Kidney epithelial cell (primary cell): Measurements from ENCODE around the gene KRTAP26-1. TPM values are rescaled to one million over a fixed set of nuclear protein-coding genes. Genes with fewer than 3 reads are reported as not detected.

Experiments used
- DNase-seq: peaks from one replicate; pipeline ENCODE4 v3.0.0-alpha.2; 2010; ENCODE audit warnings: low read depth
- H3K27me3 ChIP-seq: 2 replicates; pipeline ENCODE4 v1.6.0; 2011; ENCODE audit warnings: low read length; ENCODE audit not compliant: control insufficient read depth, insufficient read depth
- H3K36me3 ChIP-seq: 2 replicates; pipeline ENCODE4 v1.5.1; 2011; ENCODE audit warnings: low read length; ENCODE audit not compliant: control insufficient read depth, insufficient read depth
- H3K4me3 ChIP-seq: 2 replicates; pipeline ENCODE4 v1.5.1; 2011; ENCODE audit warnings: low read depth, mild to moderate bottlenecking, control low read depth, low read length
- total RNA-seq: library from RNA; depleted of rRNA; stranded (reverse); fragments of >200 nt; gene quantifications from 2 replicates; pipeline ENCODE4 v1.2.3, GENCODE V29; 2015
- TF ChIP-seq, protein P1 (sequence below): IDR thresholded peaks from 2 replicates; pipeline ENCODE4 v1.5.1; 2011; ENCODE audit warnings: mild to moderate bottlenecking, moderate library complexity, low read length, control low read depth, inconsistent platforms; ENCODE audit not compliant: insufficient read depth, poor library complexity, severe bottlenecking

The KRTAP26-1 gene
- total RNA-seq, 1 donor from 2014 or later = not detected

DNA sequence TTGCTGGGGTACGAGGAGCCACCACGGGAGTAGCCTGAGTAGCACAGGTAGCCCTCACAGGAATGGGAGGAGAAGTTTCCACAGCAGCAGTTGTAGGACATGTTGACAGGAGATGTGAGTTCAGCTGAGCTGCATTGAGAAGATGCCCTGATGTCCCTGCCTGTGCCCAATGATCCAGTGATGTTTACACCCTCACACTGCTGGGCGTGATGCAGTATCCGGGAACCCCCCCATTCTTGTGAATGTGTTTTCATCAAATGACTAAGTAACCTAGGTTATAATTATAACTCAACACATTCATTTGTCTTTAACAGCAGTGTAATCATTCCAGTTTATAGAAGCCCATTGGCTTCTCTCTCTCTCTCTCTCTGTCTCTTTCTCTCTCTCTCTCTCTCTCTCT, 28.4 kb upstream of the KRTAP26-1 start, which contains the start of gene KRTAP23-1:
Gene KRTAP23-1, minus strand, starts transcription at position 101 of the 400 bp plus-strand sequence. Its CDS starts 0 bp downstream, at position 101.
- DNase-seq = no peak
- H3K36me3 ChIP-seq = no peaks in the 10 kb centered on the region
- no peak within 1 kb of the TSS for H3K4me3 ChIP-seq
- TF ChIP-seq, protein P1, sequence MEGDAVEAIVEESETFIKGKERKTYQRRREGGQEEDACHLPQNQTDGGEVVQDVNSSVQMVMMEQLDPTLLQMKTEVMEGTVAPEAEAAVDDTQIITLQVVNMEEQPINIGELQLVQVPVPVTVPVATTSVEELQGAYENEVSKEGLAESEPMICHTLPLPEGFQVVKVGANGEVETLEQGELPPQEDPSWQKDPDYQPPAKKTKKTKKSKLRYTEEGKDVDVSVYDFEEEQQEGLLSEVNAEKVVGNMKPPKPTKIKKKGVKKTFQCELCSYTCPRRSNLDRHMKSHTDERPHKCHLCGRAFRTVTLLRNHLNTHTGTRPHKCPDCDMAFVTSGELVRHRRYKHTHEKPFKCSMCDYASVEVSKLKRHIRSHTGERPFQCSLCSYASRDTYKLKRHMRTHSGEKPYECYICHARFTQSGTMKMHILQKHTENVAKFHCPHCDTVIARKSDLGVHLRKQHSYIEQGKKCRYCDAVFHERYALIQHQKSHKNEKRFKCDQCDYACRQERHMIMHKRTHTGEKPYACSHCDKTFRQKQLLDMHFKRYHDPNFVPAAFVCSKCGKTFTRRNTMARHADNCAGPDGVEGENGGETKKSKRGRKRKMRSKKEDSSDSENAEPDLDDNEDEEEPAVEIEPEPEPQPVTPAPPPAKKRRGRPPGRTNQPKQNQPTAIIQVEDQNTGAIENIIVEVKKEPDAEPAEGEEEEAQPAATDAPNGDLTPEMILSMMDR = no peak
- H3K27me3 ChIP-seq = no peaks in the 10 kb centered on the region

DNA sequence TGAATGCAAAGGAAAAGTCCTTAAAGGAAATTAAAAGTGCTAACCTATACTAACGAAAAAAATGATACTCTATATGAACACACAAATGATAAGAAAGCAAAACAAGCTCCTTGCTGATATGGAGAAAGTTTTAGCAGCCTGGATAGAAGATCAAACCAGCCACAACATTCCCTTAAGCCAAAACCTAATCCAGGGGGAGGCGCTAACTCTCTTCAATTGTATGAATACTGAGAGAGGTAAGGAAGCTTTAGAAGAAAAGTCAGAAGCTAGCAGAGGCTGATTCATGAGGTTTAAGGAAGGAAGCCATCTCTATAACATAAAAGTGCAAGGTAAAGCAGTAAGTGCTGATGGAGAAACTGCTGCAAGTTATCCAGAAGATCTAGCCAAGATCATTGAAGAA, 24.9 kb upstream of the KRTAP26-1 start:
- Histone ChIP-seq H3K4me3 (no peak overlapping the region), H3K36me3 (no peaks in the 10 kb centered on the region), H3K27me3 (no peaks in the 10 kb centered on the region)
- TF ChIP-seq, protein P1 = no peak
- no peak for DNase-seq

DNA sequence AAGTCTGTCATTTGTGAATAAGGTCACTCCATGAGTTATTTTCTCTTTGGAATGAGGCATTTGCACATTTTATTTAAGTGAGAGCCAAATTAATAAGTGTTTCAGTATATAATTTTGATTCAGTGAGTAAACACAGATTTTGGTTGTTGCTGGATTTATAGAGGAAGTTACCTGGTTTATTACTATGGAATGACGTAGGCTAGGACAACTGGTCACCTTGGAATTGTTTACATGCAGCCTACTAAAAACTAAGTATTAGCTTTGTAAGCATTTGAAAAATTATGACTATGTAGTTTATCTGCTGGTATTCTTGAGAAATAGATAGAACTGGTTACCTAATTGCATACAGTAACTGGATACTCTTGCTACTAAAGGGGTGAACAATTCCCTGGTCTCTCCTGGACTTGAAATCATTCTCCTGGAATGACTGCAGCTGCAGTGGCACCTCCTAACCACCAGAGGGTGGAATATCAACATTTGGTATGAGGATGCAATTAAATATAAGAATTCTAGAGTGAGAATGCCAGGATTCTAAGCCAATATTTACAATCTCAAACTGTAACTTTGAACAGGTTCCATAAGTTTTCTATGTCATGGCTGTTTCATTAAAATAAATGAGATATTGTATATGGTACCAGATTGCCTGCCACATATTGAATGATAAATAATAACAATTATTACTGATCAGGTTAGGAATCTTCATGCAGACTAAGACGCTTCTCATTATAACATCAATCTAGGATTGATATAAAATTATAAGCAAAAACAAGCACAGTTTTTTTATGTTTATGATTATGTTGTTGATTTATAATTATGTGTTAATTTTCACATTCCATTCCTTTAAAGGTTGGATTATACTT, 20.8 kb upstream of the KRTAP26-1 start:
- H3K36me3 ChIP-seq = no peaks in the 10 kb centered on the region
- TF ChIP-seq, protein P1 = peak; percentile 83
- H3K27me3 ChIP-seq = no peaks in the 10 kb centered on the region
- DNase-seq = no peak
- no peak overlapping the region for H3K4me3 ChIP-seq

DNA sequence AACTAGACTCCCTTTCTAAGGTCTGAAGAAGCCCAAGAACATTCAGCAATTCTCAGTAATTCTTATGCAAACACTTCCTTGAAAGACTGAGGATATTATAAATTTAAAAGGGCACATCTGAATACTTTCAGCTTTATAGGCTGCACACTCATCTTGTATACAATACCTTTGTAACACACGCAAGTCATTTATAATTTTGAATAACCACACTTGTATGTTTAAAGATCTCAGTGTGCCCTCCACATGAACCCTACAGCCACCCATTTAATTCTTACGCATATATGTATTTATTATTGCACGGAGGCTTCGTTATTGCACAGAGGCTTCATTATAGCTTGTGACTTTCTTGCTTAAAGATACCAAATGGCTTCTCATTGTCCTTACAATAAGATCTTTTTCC, 18.6 kb upstream of the KRTAP26-1 start:
- no peaks in the 10 kb centered on the region for H3K27me3 ChIP-seq
- H3K36me3 ChIP-seq = no peaks in the 10 kb centered on the region
- TF ChIP-seq, protein P1 = no peak
- H3K4me3 ChIP-seq = no peak overlapping the region
- no peak for DNase-seq

DNA sequence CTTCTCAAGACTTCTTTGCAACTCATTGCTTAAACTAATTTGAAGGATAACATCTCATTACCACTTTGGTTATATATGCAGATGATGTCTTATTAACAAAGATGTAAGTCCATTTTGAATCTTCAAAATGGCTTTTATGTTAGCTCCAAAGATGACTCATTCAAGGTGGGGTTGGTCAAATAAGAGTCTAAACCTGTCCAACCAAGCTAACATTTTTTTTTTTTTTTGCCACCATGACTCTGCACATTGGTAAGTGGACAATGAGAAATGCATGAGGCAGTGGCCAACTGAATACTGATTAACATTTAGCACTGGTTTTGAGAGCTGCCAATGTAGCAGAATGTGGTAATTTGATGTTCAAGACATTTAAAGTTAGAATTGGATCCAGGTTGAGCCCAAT, 17.7 kb upstream of the KRTAP26-1 start:
- H3K27me3 ChIP-seq = no peaks in the 10 kb centered on the region
- DNase-seq = no peak
- TF ChIP-seq, protein P1 = no peak
- no peak overlapping the region for H3K4me3 ChIP-seq
- H3K36me3 ChIP-seq = no peaks in the 10 kb centered on the region

DNA sequence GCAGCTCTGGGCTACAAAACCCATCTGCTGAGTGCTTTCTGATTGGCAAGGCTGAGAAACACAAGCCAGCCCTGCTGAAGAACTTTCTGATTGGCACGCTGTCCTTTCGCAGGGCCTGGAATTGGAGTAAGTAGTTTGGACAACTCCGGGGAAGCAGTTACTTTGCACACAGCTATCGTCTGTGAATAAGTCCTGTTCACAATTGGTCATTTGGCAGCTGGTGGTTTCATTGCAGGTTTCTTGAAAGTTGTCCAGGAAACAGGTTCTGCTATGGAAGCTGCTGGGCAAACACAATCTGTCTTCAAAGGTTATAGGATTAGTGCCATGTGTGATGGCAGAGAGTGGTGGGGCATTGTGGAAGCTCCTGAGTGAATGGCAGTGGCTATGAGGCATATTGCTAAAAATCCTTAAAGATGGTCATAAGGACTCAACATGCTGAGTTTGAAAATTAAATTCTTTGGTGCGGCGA, 17.2 kb upstream of the KRTAP26-1 start, which contains the start of gene KRTAP27-1:
Gene KRTAP27-1, minus strand, starts transcription at position 419 of the 469 bp plus-strand sequence. Its CDS starts 26 bp downstream, at position 393.
- TF ChIP-seq, protein P1 = no peak
- DNase-seq = no peak
- Histone ChIP-seq H3K4me3 (no peak within 1 kb of the TSS), H3K27me3 (no peaks in the 10 kb centered on the region), H3K36me3 (no peaks in the 10 kb centered on the region)
